Measurements from ENCODE around the gene DAZAP1.

Gene DAZAP1

GRCh38 chr19:1394252-1395193, 12.9 kb upstream of the DAZAP1 start:
- H3K4me3 ChIP-seq (ENCODE audit: insufficient read depth in 1 of 2, low read depth in 1 of 2, low read length in 2 of 2): no peak overlapping the region
- H3K9me3 ChIP-seq (ENCODE audit: control insufficient read depth, low read length): no peaks in the 10 kb centered on the region
- no peak overlapping the region for H3K4me2 ChIP-seq (ENCODE audit: low read length, poor library complexity, severe bottlenecking)
- no peak overlapping the region for H2BK12ac ChIP-seq (ENCODE audit: low read length in 2 of 2)
- H4K91ac ChIP-seq (ENCODE audit: low read length): no peak overlapping the region
- no peak overlapping the region for H3K27ac ChIP-seq (ENCODE audit: low read length, poor library complexity, severe bottlenecking)
- no peak overlapping the region for H4K8ac ChIP-seq (ENCODE audit: low read length)
- no peaks in the 10 kb centered on the region for H3K27me3 ChIP-seq (ENCODE audit: control insufficient read depth in 1 of 2, insufficient read depth in 1 of 2, low read length in 2 of 2)
- H3K36me3 ChIP-seq (ENCODE audit: control insufficient read depth in 1 of 2, insufficient read depth in 2 of 2, low read depth in 1 of 2, low read length in 2 of 2): peaks cover 23 to 77% of the 10 kb centered on the region in 2 experiments
- H3K14ac ChIP-seq (ENCODE audit: low read length in 2 of 2): no peak overlapping the region
- H3K9ac ChIP-seq (ENCODE audit: low read length): no peak overlapping the region
- H2BK15ac ChIP-seq (ENCODE audit: low read depth, poor library complexity, severe bottlenecking): no peak overlapping the region
- no peak overlapping the region for H2AFZ ChIP-seq (ENCODE audit: low read depth, low read length)
- no peak for DNase-seq
- H2AK5ac ChIP-seq (ENCODE audit: low read length, severe bottlenecking): no peak overlapping the region
- no peak overlapping the region for H3K4ac ChIP-seq (ENCODE audit: low read depth in 1 of 2, low read length in 2 of 2)
- peaks cover 18% of the 10 kb centered on the region for H3K4me1 ChIP-seq (ENCODE audit: control insufficient read depth, insufficient read depth, low read depth, low read length)
- no peak overlapping the region for H3K23ac ChIP-seq (ENCODE audit: low read length in 2 of 2)
- H2BK120ac ChIP-seq (ENCODE audit: low read depth, low read length): no peak overlapping the region
- no peak overlapping the region for H3K18ac ChIP-seq (ENCODE audit: low read depth in 1 of 2, low read length in 2 of 2)
- 86% methylated on average over 36 of the region's 43 CpGs for WGBS
- peaks cover 10% of the 10 kb centered on the region for H3K79me1 ChIP-seq (replicated peaks; ENCODE audit: low read length, poor library complexity, severe bottlenecking)
- no peak overlapping the region for H2BK5ac ChIP-seq (ENCODE audit: low read depth, low read length, poor library complexity, severe bottlenecking)

GRCh38 chr19:1395194-1396018, 12.0 kb upstream of the DAZAP1 start:
- H2AFZ ChIP-seq (ENCODE audit: low read depth, low read length): no peak overlapping the region
- no peak overlapping the region for H2AK5ac ChIP-seq (ENCODE audit: low read length, severe bottlenecking)
- H3K4me3 ChIP-seq (ENCODE audit: insufficient read depth in 1 of 2, low read depth in 1 of 2, low read length in 2 of 2): no peak overlapping the region
- no peaks in the 10 kb centered on the region for H3K27me3 ChIP-seq (ENCODE audit: control insufficient read depth in 1 of 2, insufficient read depth in 1 of 2, low read length in 2 of 2)
- H3K27ac ChIP-seq (ENCODE audit: low read length, poor library complexity, severe bottlenecking): no peak overlapping the region
- no peak for DNase-seq
- no peak overlapping the region for H2BK15ac ChIP-seq (ENCODE audit: low read depth, poor library complexity, severe bottlenecking)
- H2BK5ac ChIP-seq (ENCODE audit: low read depth, low read length, poor library complexity, severe bottlenecking): no peak overlapping the region
- H3K23ac ChIP-seq (ENCODE audit: low read length in 2 of 2): no peak overlapping the region
- no peak overlapping the region for H3K4ac ChIP-seq (ENCODE audit: low read depth in 1 of 2, low read length in 2 of 2)
- no peak overlapping the region for H3K9ac ChIP-seq (ENCODE audit: low read length)
- peaks cover 21 to 70% of the 10 kb centered on the region in 2 experiments for H3K36me3 ChIP-seq (ENCODE audit: control insufficient read depth in 1 of 2, insufficient read depth in 2 of 2, low read depth in 1 of 2, low read length in 2 of 2)
- H3K14ac ChIP-seq (ENCODE audit: low read length in 2 of 2): no peak overlapping the region
- no peak overlapping the region for H3K18ac ChIP-seq (ENCODE audit: low read depth in 1 of 2, low read length in 2 of 2)
- no peak overlapping the region for H3K4me2 ChIP-seq (ENCODE audit: low read length, poor library complexity, severe bottlenecking)
- H3K4me1 ChIP-seq (ENCODE audit: control insufficient read depth, insufficient read depth, low read depth, low read length): peaks cover 24% of the 10 kb centered on the region
- H2BK12ac ChIP-seq (ENCODE audit: low read length in 2 of 2): no peak overlapping the region
- H3K79me1 ChIP-seq (replicated peaks; ENCODE audit: low read length, poor library complexity, severe bottlenecking): peaks cover 8% of the 10 kb centered on the region
- H4K91ac ChIP-seq (ENCODE audit: low read length): no peak overlapping the region
- H2BK120ac ChIP-seq (ENCODE audit: low read depth, low read length): no peak overlapping the region
- H4K8ac ChIP-seq (ENCODE audit: low read length): no peak overlapping the region
- no peaks in the 10 kb centered on the region for H3K9me3 ChIP-seq (ENCODE audit: control insufficient read depth, low read length)
- 95% methylated on average over 52 of the region's 52 CpGs for WGBS

- peak overlapping the region; percentile 12 for H4K8ac ChIP-seq (ENCODE audit: low read length)
- WGBS: 81% methylated on average over 24 of the region's 25 CpGs
- no peak overlapping the region for H2BK5ac ChIP-seq (ENCODE audit: low read depth, low read length, poor library complexity, severe bottlenecking)
- no peak overlapping the region for H3K23ac ChIP-seq (ENCODE audit: low read length in 2 of 2)
- H3K79me1 ChIP-seq (replicated peaks; ENCODE audit: low read length, poor library complexity, severe bottlenecking): peaks cover 10% of the 10 kb centered on the region
- no peak overlapping the region for H2BK12ac ChIP-seq (ENCODE audit: low read length in 2 of 2)
- H2AFZ ChIP-seq (ENCODE audit: low read depth, low read length): no peak overlapping the region
- no peaks in the 10 kb centered on the region for H3K27me3 ChIP-seq (ENCODE audit: control insufficient read depth in 1 of 2, insufficient read depth in 1 of 2, low read length in 2 of 2)
- no peaks in the 10 kb centered on the region for H3K9me3 ChIP-seq (ENCODE audit: control insufficient read depth, low read length)
- no peak overlapping the region for H4K91ac ChIP-seq (ENCODE audit: low read length)
- peaks cover 32% of the 10 kb centered on the region for H3K4me1 ChIP-seq (ENCODE audit: control insufficient read depth, insufficient read depth, low read depth, low read length)
- no peak overlapping the region for H2BK15ac ChIP-seq (ENCODE audit: low read depth, poor library complexity, severe bottlenecking)
- no peak overlapping the region for H2AK5ac ChIP-seq (ENCODE audit: low read length, severe bottlenecking)
- no peak overlapping the region for H3K9ac ChIP-seq (ENCODE audit: low read length)
- H3K18ac ChIP-seq (ENCODE audit: low read depth in 1 of 2, low read length in 2 of 2): no peak overlapping the region
- no peak overlapping the region for H3K4ac ChIP-seq (ENCODE audit: low read depth in 1 of 2, low read length in 2 of 2)
- H3K27ac ChIP-seq (ENCODE audit: low read length, poor library complexity, severe bottlenecking): no peak overlapping the region
- no peak for DNase-seq
- peaks cover 16 to 62% of the 10 kb centered on the region in 2 experiments for H3K36me3 ChIP-seq (ENCODE audit: control insufficient read depth in 1 of 2, insufficient read depth in 2 of 2, low read depth in 1 of 2, low read length in 2 of 2)
- H3K4me2 ChIP-seq (ENCODE audit: low read length, poor library complexity, severe bottlenecking): no peak overlapping the region
- peak overlapping the region in 1 of 2 experiments; percentile 36 for H3K4me3 ChIP-seq (ENCODE audit: insufficient read depth in 1 of 2, low read depth in 1 of 2, low read length in 2 of 2)
- no peak overlapping the region for H3K14ac ChIP-seq (ENCODE audit: low read length in 2 of 2)
- no peak overlapping the region for H2BK120ac ChIP-seq (ENCODE audit: low read depth, low read length)
Observed at GRCh38 chr19:1396019-1396767, 11.2 kb upstream of the DAZAP1 start.
